Astrocyte (in vitro differentiated cells and primary cell): Measurements from ENCODE around the gene MMRN2. TPM values are rescaled to one million over a fixed set of nuclear protein-coding genes. Genes with fewer than 3 reads are reported as not detected.

Experiments used
- DNase-seq: peaks from one replicate; pipeline ENCODE4 v3.0.0-alpha.2; 2010; ENCODE audit warnings: low read depth
- FAIRE-seq: peaks from 2 replicates; lab custom pipeline; 2011; peaks lifted over from hg19 to GRCh38; lab: Jason Lieb, UNC
- H2AFZ ChIP-seq: 2 replicates; pipeline ENCODE4 v1.6.0; 2012; ENCODE audit warnings: low read depth, low read length, inconsistent platforms
- H3K27ac ChIP-seq: 2 replicates; pipeline ENCODE4 v1.5.1; 2011; ENCODE audit warnings: low read depth, low read length, inconsistent platforms
- H3K27me3 ChIP-seq: 2 replicates; pipeline ENCODE4 v1.6.0; 2011; ENCODE audit warnings: low read length, inconsistent platforms; ENCODE audit not compliant: insufficient read depth
- H3K36me3 ChIP-seq: 2 replicates; pipeline ENCODE4 v1.5.1; 2011; ENCODE audit warnings: low read length, inconsistent platforms; ENCODE audit not compliant: insufficient read depth
- H3K4me1 ChIP-seq: 2 replicates; pipeline ENCODE4 v1.5.1; 2011; ENCODE audit warnings: low read length, inconsistent platforms; ENCODE audit not compliant: insufficient read depth
- H3K4me2 ChIP-seq: 2 replicates; pipeline ENCODE4 v1.6.0; 2012; ENCODE audit warnings: low read length, inconsistent platforms
- H3K4me3 ChIP-seq: 2 replicates; pipeline ENCODE4 v1.5.1; 2011; ENCODE audit warnings: low read depth, mild to moderate bottlenecking, low read length, inconsistent platforms; ENCODE audit not compliant: insufficient read depth
- H3K79me2 ChIP-seq: 2 replicates; pipeline ENCODE4 v1.6.0; 2012; ENCODE audit warnings: mild to moderate bottlenecking, low read length, inconsistent platforms; ENCODE audit not compliant: insufficient read depth
- H3K9ac ChIP-seq: 2 replicates; pipeline ENCODE4 v1.6.0; 2012; ENCODE audit warnings: mild to moderate bottlenecking, low read length, inconsistent platforms
- H3K9me3 ChIP-seq: 2 replicates; pipeline ENCODE4 v1.5.1; 2012; ENCODE audit warnings: low read depth, mild to moderate bottlenecking, low read length, inconsistent platforms; ENCODE audit not compliant: insufficient read depth
- H4K20me1 ChIP-seq: 2 replicates; pipeline ENCODE4 v1.6.0; 2012; ENCODE audit warnings: low read length, inconsistent platforms; ENCODE audit not compliant: insufficient read depth
- H3K27ac Mint-ChIP-seq: one replicate; pipeline ENCODE4 v1.8.0; 2021; ENCODE audit warnings: mild to moderate bottlenecking, mixed read lengths; ENCODE audit not compliant: unreplicated experiment
- H3K27me3 Mint-ChIP-seq: one replicate; pipeline ENCODE4 v1.8.0; 2021; ENCODE audit warnings: low read depth, mixed read lengths; ENCODE audit not compliant: unreplicated experiment
- H3K36me3 Mint-ChIP-seq: one replicate; pipeline ENCODE4 v1.8.0; 2021; ENCODE audit warnings: low read depth, mixed read lengths; ENCODE audit not compliant: unreplicated experiment
- H3K4me1 Mint-ChIP-seq: one replicate; pipeline ENCODE4 v1.8.0; 2021; ENCODE audit warnings: low read depth, mixed read lengths; ENCODE audit not compliant: unreplicated experiment
- H3K4me3 Mint-ChIP-seq: one replicate; pipeline ENCODE4 v1.8.0; 2021; ENCODE audit warnings: mild to moderate bottlenecking, moderate library complexity, mixed read lengths; ENCODE audit not compliant: unreplicated experiment
- H3K9me3 Mint-ChIP-seq: one replicate; pipeline ENCODE4 v1.8.0; 2021; ENCODE audit warnings: mild to moderate bottlenecking, mixed read lengths; ENCODE audit not compliant: unreplicated experiment
- EZH2 ChIP-seq: IDR thresholded peaks from 2 replicates; pipeline ENCODE4 v1.6.1; 2012; ENCODE audit warnings: mild to moderate bottlenecking, low read length, inconsistent platforms; ENCODE audit not compliant: insufficient read depth
- total RNA-seq: library from RNA; stranded (reverse); gene quantifications from 2 replicates; pipeline ENCODE4 v1.2.1, GENCODE V29; 2021
- TF ChIP-seq, protein P1 (sequence below): IDR thresholded peaks from 2 replicates; pipeline ENCODE4 v1.5.1; 2011; ENCODE audit warnings: low read depth, mild to moderate bottlenecking, inconsistent platforms, low read length, moderate library complexity; ENCODE audit not compliant: insufficient read depth

Gene MMRN2
- total RNA-seq, 1 donor from 2014 or later, result 0.27 TPM

DNA sequence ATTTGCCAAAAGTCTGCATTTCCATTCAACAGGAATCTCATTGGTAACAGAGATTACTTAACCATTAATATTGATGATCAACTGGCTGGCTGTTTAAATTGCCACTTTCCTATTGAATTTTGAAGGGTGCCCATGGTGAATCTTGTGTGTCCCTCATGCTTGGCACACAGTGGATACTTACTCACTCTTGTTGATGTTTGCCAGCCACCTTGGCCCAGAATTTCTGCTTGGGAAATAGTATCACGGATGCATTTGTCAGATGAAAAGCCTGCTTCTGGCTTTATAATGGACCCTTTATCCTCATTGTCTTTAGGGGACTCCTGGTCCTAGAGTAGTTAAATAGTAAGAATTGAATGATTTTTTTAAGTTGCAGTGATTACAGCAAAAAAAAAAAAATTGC, 52.0 kb downstream of the MMRN2 start:
- Histone ChIP-seq H4K20me1 (no peaks in the 10 kb centered on the region), H2AFZ (no peak overlapping the region), H3K4me1 (no peaks in the 10 kb centered on the region), H3K79me2 (no peaks in the 10 kb centered on the region), H3K27ac (no peak overlapping the region), H3K27me3 (no peaks in the 10 kb centered on the region), H3K36me3 (peaks cover 31% of the 10 kb centered on the region), H3K9ac (no peak overlapping the region), H3K9me3 (peaks cover 3% of the 10 kb centered on the region), H3K4me3 (no peak overlapping the region), H3K4me2 (no peak overlapping the region)
- H3K4me3 Mint-ChIP-seq, result no peak overlapping the region
- H3K27me3 Mint-ChIP-seq, result no peaks in the 10 kb centered on the region
- TF ChIP-seq, protein P1, sequence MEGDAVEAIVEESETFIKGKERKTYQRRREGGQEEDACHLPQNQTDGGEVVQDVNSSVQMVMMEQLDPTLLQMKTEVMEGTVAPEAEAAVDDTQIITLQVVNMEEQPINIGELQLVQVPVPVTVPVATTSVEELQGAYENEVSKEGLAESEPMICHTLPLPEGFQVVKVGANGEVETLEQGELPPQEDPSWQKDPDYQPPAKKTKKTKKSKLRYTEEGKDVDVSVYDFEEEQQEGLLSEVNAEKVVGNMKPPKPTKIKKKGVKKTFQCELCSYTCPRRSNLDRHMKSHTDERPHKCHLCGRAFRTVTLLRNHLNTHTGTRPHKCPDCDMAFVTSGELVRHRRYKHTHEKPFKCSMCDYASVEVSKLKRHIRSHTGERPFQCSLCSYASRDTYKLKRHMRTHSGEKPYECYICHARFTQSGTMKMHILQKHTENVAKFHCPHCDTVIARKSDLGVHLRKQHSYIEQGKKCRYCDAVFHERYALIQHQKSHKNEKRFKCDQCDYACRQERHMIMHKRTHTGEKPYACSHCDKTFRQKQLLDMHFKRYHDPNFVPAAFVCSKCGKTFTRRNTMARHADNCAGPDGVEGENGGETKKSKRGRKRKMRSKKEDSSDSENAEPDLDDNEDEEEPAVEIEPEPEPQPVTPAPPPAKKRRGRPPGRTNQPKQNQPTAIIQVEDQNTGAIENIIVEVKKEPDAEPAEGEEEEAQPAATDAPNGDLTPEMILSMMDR, result no peak
- no peak for TF ChIP-seq EZH2
- FAIRE-seq (no peak), DNase-seq (no peak)
- peaks cover 24% of the 10 kb centered on the region for H3K36me3 Mint-ChIP-seq
- H3K27ac Mint-ChIP-seq, result no peak overlapping the region
- no peaks in the 10 kb centered on the region for H3K4me1 Mint-ChIP-seq
- H3K9me3 Mint-ChIP-seq, result peaks cover 3% of the 10 kb centered on the region

DNA sequence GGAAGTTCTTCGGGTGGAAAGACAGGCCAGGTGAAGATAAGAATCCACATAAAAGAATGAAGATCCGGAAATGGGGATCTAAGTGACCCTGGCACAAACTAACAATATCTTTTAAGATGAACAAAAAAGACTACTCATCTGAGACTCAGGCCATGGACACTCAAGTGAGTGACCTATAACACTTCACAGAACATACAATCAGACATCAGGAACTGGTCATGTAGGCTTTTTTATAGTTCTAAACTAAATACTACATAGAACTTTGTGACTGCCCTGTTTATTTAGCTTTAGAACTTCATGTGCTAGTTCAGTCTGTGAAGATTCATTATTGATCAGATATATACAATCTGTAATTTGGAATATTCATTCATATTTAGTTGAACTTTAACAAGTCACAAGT, 52.8 kb downstream of the MMRN2 start:
- H3K9ac ChIP-seq, result no peak overlapping the region
- Mint-ChIP-seq H3K27me3 (no peaks in the 10 kb centered on the region), H3K9me3 (peaks cover 3% of the 10 kb centered on the region), H3K4me3 (no peak overlapping the region), H3K36me3 (peaks cover 24% of the 10 kb centered on the region), H3K27ac (no peak overlapping the region), H3K4me1 (no peaks in the 10 kb centered on the region)
- H3K79me2 ChIP-seq, result no peaks in the 10 kb centered on the region
- H4K20me1 ChIP-seq, result no peaks in the 10 kb centered on the region
- no peaks in the 10 kb centered on the region for H3K27me3 ChIP-seq
- H3K27ac ChIP-seq, result no peak overlapping the region
- no peak overlapping the region for H3K4me2 ChIP-seq
- H3K36me3 ChIP-seq, result peaks cover 34% of the 10 kb centered on the region
- no peak for DNase-seq
- no peak overlapping the region for H3K4me3 ChIP-seq
- FAIRE-seq, result no peak
- no peak overlapping the region for H2AFZ ChIP-seq
- no peak for TF ChIP-seq EZH2
- TF ChIP-seq, protein P1, result no peak
- H3K9me3 ChIP-seq, result peaks cover 3% of the 10 kb centered on the region
- H3K4me1 ChIP-seq, result no peaks in the 10 kb centered on the region

DNA sequence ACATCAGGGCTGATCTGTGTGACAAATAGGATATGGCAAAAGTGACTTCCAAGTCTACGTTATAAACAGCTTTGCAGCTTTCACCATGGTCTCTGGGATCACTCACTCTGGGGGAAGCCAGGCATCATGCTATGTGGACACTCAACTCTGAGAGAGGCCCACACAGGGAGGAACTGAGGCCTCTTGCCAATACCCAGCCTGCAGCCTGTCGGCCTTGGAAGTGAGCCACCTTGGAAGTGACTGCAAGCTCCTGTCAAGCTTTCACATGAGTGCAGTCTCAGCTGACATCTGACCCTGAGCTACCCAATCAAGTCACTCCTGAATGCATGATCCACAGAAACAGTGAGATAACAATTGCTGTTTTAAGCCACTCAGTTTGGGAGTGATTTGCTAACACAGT, 56.5 kb downstream of the MMRN2 start:
- H3K27me3 Mint-ChIP-seq, result no peaks in the 10 kb centered on the region
- no peak for FAIRE-seq
- no peaks in the 10 kb centered on the region for H3K27me3 ChIP-seq
- TF ChIP-seq EZH2, result no peak
- TF ChIP-seq, protein P1, result no peak
- no peaks in the 10 kb centered on the region for H3K9me3 ChIP-seq
- peaks cover 11% of the 10 kb centered on the region for H3K36me3 Mint-ChIP-seq
- H3K9ac ChIP-seq, result no peak overlapping the region
- DNase-seq, result peak; percentile 42
- peaks cover 3% of the 10 kb centered on the region for H3K4me1 Mint-ChIP-seq
- peak overlapping the region; percentile 18 for H3K27ac Mint-ChIP-seq
- peaks cover 30% of the 10 kb centered on the region for H3K36me3 ChIP-seq
- H4K20me1 ChIP-seq, result peaks cover 4% of the 10 kb centered on the region
- no peaks in the 10 kb centered on the region for H3K9me3 Mint-ChIP-seq
- no peak overlapping the region for H3K4me3 ChIP-seq
- H3K27ac ChIP-seq, result no peak overlapping the region
- peaks cover 3% of the 10 kb centered on the region for H3K4me1 ChIP-seq
- H3K4me3 Mint-ChIP-seq, result no peak overlapping the region
- no peaks in the 10 kb centered on the region for H3K79me2 ChIP-seq
- no peak overlapping the region for H2AFZ ChIP-seq
- H3K4me2 ChIP-seq, result no peak overlapping the region
